PC-9 (cell line): ENCODE results near the gene EYS. TPM values are rescaled to one million over a fixed set of nuclear protein-coding genes. Genes with fewer than 3 reads are reported as not detected.

Experiments
- BruUV-seq: library from RNA; stranded (reverse); fragments of 400-500 nt; replicated peaks from 2 replicates; lab custom pipeline; 2021; lab: Mats Ljungman, UMichigan
- CTCF ChIA-PET: fragments of 300-600 bp; sonication (Branson Sonifier 250); formaldehyde crosslinking; loops from one replicate; lab custom pipeline; 2022; ENCODE audit warnings: antibody characterized with exemption; lab: Charles Lee
- POLR2A ChIA-PET: fragments of 300-600 bp; sonication (Branson Sonifier 250); formaldehyde crosslinking; loops from one replicate; lab custom pipeline; 2022; ENCODE audit warnings: antibody characterized with exemption; ENCODE audit not compliant: unreplicated experiment; lab: Charles Lee
- DNase-seq, 2 experiments: peaks; one replicate each; pipeline versions ENCODE4 v3.0.0 to v3.0.0-alpha.2; 2015 to 2022; ENCODE audit warnings: mixed read lengths in 1 of 2
- H2AFZ ChIP-seq: fragments of 200-600 bp; sonication (generic); 2 replicates; pipeline ENCODE4 v1.8.1; 2017; ENCODE audit warnings: antibody characterized with exemption
- H3F3A ChIP-seq: fragments of 200-600 bp; sonication (generic); 2 replicates; pipeline ENCODE4 v1.8.1; 2017; ENCODE audit warnings: antibody characterized with exemption, mild to moderate bottlenecking, low read depth; ENCODE audit not compliant: insufficient read depth
- H3K27ac ChIP-seq: fragments of 200-600 bp; sonication (generic); 2 replicates; pipeline ENCODE4 v1.6.1; 2016; ENCODE audit warnings: mixed run types
- H3K27me3 ChIP-seq: fragments of 200-600 bp; sonication (generic); 2 replicates; pipeline ENCODE4 v1.6.1; 2016; ENCODE audit warnings: low read depth, mixed run types; ENCODE audit not compliant: insufficient read depth
- H3K36me3 ChIP-seq: fragments of 200-600 bp; sonication (generic); 2 replicates; pipeline ENCODE4 v1.6.1; 2016; ENCODE audit warnings: low read depth, mixed run types
- H3K4me1 ChIP-seq: fragments of 200-600 bp; sonication (generic); replicated peaks from 2 replicates; pipeline ENCODE4 v1.6.1; 2016; ENCODE audit warnings: mixed run types; ENCODE audit not compliant: insufficient read depth
- H3K4me2 ChIP-seq: fragments of 200-600 bp; sonication (generic); 2 replicates; pipeline ENCODE4 v1.6.1; 2017; ENCODE audit warnings: mixed run types
- H3K4me3 ChIP-seq: fragments of 200-600 bp; sonication (generic); 2 replicates; pipeline ENCODE4 v1.6.1; 2016; ENCODE audit warnings: mixed run types
- H3K79me2 ChIP-seq: fragments of 200-600 bp; sonication (generic); 2 replicates; pipeline ENCODE4 v1.6.1; 2017; ENCODE audit warnings: low read depth, mixed run types
- H3K9me2 ChIP-seq: fragments of 200-600 bp; sonication (generic); 2 replicates; pipeline ENCODE4 v1.8.1; 2017; ENCODE audit warnings: mild to moderate bottlenecking; ENCODE audit not compliant: insufficient read depth
- H3K9me3 ChIP-seq: fragments of 200-600 bp; sonication (generic); 2 replicates; pipeline ENCODE4 v1.8.1; 2016; ENCODE audit warnings: low read depth; ENCODE audit not compliant: insufficient read depth
- H4K20me1 ChIP-seq: fragments of 200-600 bp; sonication (generic); 2 replicates; pipeline ENCODE4 v1.8.1; 2017; ENCODE audit not compliant: insufficient read depth
- CTCF ChIP-seq: fragments of 200-600 bp; sonication (generic); conservative IDR thresholded peaks from 2 replicates; pipeline ENCODE4 v1.6.1; 2017; ENCODE audit warnings: mixed run types, antibody characterized with exemption, mild to moderate bottlenecking, moderate library complexity
- EZH2 ChIP-seq: fragments of 200-600 bp; sonication (generic); IDR thresholded peaks from 2 replicates; pipeline ENCODE4 v1.8.0; 2017; ENCODE audit warnings: antibody characterized with exemption, low read depth
- intact Hi-C: fragments of 100-400 bp; cut with micrococcal nuclease; formaldehyde crosslinking; loops from one replicate; pipeline ENCODE4 v1.10.0; 2022; ENCODE audit not compliant: unreplicated experiment
- total RNA-seq: library from RNA; stranded (reverse); gene quantifications from 2 replicates; pipeline ENCODE4 v1.2.3, GENCODE V29; 2021

EYS gene
- total RNA-seq, 1 experiment from 2014 or later = not detected

DNA sequence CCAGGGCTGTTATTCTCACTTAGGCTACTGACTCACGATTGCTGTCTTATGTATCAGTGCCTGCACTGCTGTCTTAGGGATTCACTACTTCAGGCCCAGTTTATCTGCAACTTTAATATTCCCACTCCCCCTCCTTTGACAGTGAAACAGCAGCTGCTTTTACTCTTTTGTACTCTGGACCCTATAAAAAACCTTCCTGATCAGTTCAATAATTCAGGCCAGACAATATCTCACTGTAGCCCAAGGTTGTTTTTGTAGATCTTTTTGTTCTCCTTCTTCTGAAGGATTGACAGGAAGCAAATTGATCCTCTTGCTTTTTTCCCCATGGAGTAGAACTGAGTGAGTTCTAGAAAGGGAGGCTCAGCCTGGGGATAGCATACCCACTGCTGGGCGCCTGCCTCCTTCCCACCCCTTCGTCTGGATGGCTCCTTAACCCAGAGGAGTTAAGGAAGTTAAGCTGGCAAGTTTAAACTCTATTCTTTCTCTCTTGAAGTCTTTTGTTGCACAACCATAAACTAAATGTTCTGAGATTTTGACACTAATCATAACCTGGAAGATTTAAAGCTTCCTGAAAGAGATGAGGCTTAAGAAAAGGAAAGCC is 22.0 kb upstream of the EYS start:
- POLR2A ChIA-PET = no interaction called here
- no peaks in the 10 kb centered on the region for H3K9me2 ChIP-seq
- no peaks in the 10 kb centered on the region for H3K4me1 ChIP-seq
- no peaks in the 10 kb centered on the region for H3K79me2 ChIP-seq
- CTCF ChIA-PET = no interaction called here
- H3K4me3 ChIP-seq = no peak overlapping the region
- no peak for DNase-seq
- no peak for TF ChIP-seq CTCF
- TF ChIP-seq EZH2 = no peak
- H3K27me3 ChIP-seq = no peaks in the 10 kb centered on the region
- BruUV-seq = no TSS peak
- no peaks in the 10 kb centered on the region for H3F3A ChIP-seq
- H3K4me2 ChIP-seq = no peak overlapping the region
- no peak overlapping the region for H3K27ac ChIP-seq
- intact Hi-C loops = no loop called here
- H2AFZ ChIP-seq = no peak overlapping the region
- H3K9me3 ChIP-seq = no peaks in the 10 kb centered on the region
- no peaks in the 10 kb centered on the region for H4K20me1 ChIP-seq
- no peaks in the 10 kb centered on the region for H3K36me3 ChIP-seq

DNA sequence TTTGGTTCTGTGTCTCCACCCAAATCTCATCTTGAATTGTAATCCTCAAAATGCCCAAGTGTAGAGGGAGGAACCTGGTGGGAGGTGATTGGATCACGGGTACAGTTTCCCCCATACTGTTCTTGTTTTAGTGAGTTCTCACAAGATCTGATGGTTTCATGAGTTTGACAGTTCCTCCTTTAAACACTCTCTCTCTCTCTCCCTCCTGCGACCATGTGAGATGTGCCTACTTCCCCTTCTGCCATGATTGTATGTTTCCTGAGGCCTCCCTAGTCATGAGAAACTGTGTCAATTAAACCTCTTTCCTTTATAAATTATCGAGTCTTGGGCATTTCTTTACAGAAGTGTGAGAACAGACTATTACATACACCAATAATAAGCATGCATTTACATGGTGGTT is 12.1 kb upstream of the EYS start:
- ChIA-PET POLR2A (no interaction called here), CTCF (no interaction called here)
- no peak for TF ChIP-seq CTCF
- no peak for TF ChIP-seq EZH2
- DNase-seq = no peak
- Histone ChIP-seq H4K20me1 (no peaks in the 10 kb centered on the region), H3K4me3 (no peak overlapping the region), H3K27ac (no peak overlapping the region), H3K36me3 (no peaks in the 10 kb centered on the region), H3K79me2 (no peaks in the 10 kb centered on the region), H3K4me1 (no peaks in the 10 kb centered on the region), H3K27me3 (no peaks in the 10 kb centered on the region), H3F3A (no peaks in the 10 kb centered on the region), H3K9me2 (no peaks in the 10 kb centered on the region), H2AFZ (no peak overlapping the region), H3K4me2 (no peak overlapping the region), H3K9me3 (no peaks in the 10 kb centered on the region)
- intact Hi-C loops = no loop called here
- no TSS peak for BruUV-seq

DNA sequence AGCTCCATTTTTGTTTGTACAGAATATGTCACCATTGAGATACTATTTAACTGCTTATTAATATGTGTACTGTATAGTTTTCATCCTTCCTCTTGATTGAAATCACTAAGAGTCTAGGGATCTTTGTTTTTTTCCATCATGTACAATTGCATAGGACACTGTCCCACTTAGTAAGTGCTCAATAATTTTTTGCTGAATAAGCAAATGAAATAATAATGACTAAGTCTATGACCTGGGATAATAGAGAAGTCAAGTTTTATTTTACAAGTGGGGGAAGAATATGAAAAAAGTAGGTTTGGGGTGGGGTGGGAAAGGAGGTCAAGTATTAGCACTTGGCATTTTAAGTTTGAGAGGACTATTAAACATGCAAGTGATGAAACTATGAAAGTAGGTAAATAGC is 4.5 kb upstream of the EYS start:
- CTCF ChIA-PET = no interaction called here
- H3K27ac ChIP-seq = no peak overlapping the region
- H2AFZ ChIP-seq = no peak overlapping the region
- no peaks in the 10 kb centered on the region for H3K9me2 ChIP-seq
- H3K4me3 ChIP-seq = no peak overlapping the region
- no peaks in the 10 kb centered on the region for H3F3A ChIP-seq
- H4K20me1 ChIP-seq = no peaks in the 10 kb centered on the region
- BruUV-seq = no TSS peak
- POLR2A ChIA-PET = no interaction called here
- intact Hi-C loops = no loop called here
- H3K36me3 ChIP-seq = no peaks in the 10 kb centered on the region
- no peak overlapping the region for H3K4me2 ChIP-seq
- H3K79me2 ChIP-seq = no peaks in the 10 kb centered on the region
- DNase-seq = no peak
- no peaks in the 10 kb centered on the region for H3K27me3 ChIP-seq
- no peaks in the 10 kb centered on the region for H3K9me3 ChIP-seq
- no peaks in the 10 kb centered on the region for H3K4me1 ChIP-seq
- TF ChIP-seq CTCF (no peak), EZH2 (no peak)
